SK-N-MC (cell line): ENCODE measurements around the gene RNPS1.

ENCODE experiments used
- EZH2 ChIP-seq: fragments of 200-600 bp; sonication (generic); IDR thresholded peaks from one replicate; pipeline ENCODE4 v1.6.1; 2017; ENCODE audit warnings: antibody characterized with exemption
- POLR2AphosphoS5 ChIP-seq: IDR thresholded peaks from 2 replicates; pipeline ENCODE4 v1.6.1; 2012; ENCODE audit warnings: mild to moderate bottlenecking, low read depth, low read length, borderline replicate concordance

GRCh38 chr16:2271848-2272461, 4.0 kb upstream of the RNPS1 start:
- TF ChIP-seq POLR2AphosphoS5 = no peak
- TF ChIP-seq EZH2 = no peak
